Stomach (tissue), 9 donors: Measurements from ENCODE around the gene FBH1. TPM values are rescaled to one million over a fixed set of nuclear protein-coding genes. Genes with fewer than 3 reads are reported as not detected.

Experiments
- DNase-seq, 2 donors: peaks; one replicate each; pipeline versions ENCODE4 v3.0.0 to v3.0.0-alpha.2; 2013 to 2019
- H3K27ac ChIP-seq, 5 donors: fragments of 200-600 bp in 4 of 5; sonication (generic) in 4 of 5; one replicate each; pipeline ENCODE4 v1.5.1; 2013 to 2019; ENCODE audit warnings: mild to moderate bottlenecking in 1 of 5, moderate library complexity in 1 of 5
- H3K27me3 ChIP-seq, 3 donors: fragments of 200-600 bp; sonication (generic); one replicate each; pipeline ENCODE4 v1.5.1; 2017 to 2019; ENCODE audit warnings: mixed run types in 1 of 3
- H3K36me3 ChIP-seq, 4 donors: fragments of 200-600 bp; sonication (generic); 1 replicate in 3 of 4; 2 replicates in 1 of 4; pipeline ENCODE4 v1.5.1; 2016 to 2019
- H3K4me1 ChIP-seq, 4 donors: fragments of 200-600 bp; sonication (generic); one replicate each; pipeline ENCODE4 v1.5.1; 2016 to 2019
- H3K4me3 ChIP-seq, 4 donors: fragments of 200-600 bp; sonication (generic) in 3 of 4; one replicate each; pipeline ENCODE4 v1.5.1; 2016 to 2019; ENCODE audit warnings: mild to moderate bottlenecking in 1 of 4
- H3K9me3 ChIP-seq, 4 donors: fragments of 200-600 bp; sonication (generic); one replicate each; pipeline ENCODE4 v1.5.1; 2016 to 2019
- EP300 ChIP-seq: sonication (generic); formaldehyde crosslinking; IDR thresholded peaks from one replicate; pipeline ENCODE4 v1.6.1; 2017; ENCODE audit warnings: antibody characterized with exemption
- POLR2A ChIP-seq, 4 donors: fragments of 450-650 bp; IDR thresholded peaks; one replicate each; pipeline ENCODE4 v1.6.1; 2016; ENCODE audit warnings: antibody characterized with exemption in 4 of 4, control low read depth in 2 of 4, mild to moderate bottlenecking in 1 of 4, moderate library complexity in 1 of 4
- POLR2AphosphoS5 ChIP-seq, 3 donors: sonication (generic); formaldehyde crosslinking; IDR thresholded peaks; one replicate each; pipeline ENCODE4 v1.6.1; 2016; ENCODE audit warnings: antibody characterized with exemption in 3 of 3
- WGBS, 5 donors: extraction: QIAGEN DNeasy Blood & Tissue Kit in 3 of 5; methylation state at CpG; one replicate each; pipeline versions ENCODE4 v1.1.5 to v1.1.7; 2013 to 2018; 5-methylcytosine and 5-hydroxymethylcytosine counted together
- intact Hi-C: fragments of 100-400 bp; cut with DNase I; formaldehyde crosslinking; loops from one replicate; pipeline ENCODE4 v1.15.1; 2023; ENCODE audit warnings: low total_unique reads
- polyA plus RNA-seq, 3 donors: library from polyadenylated mRNA; stranded (reverse); fragments of 200-250 nt; gene quantifications; one replicate each; pipeline ENCODE4 v1.2.3, GENCODE V29; 2013
- total RNA-seq, 5 donors: library from RNA; depleted of rRNA; stranded (reverse); fragments of >200 nt; gene quantifications; one replicate each; pipeline versions ENCODE4 v1.1.0 to v1.2.3, GENCODE V29; 2014 to 2016
- TF ChIP-seq, protein P1 (sequence below), 7 experiments: fragments of 450-650 bp in 4 of 7; fragments of 200-600 bp in 3 of 7; sonication (generic) in 3 of 7; IDR thresholded peaks; one replicate each; pipeline ENCODE4 v1.5.1; 2016 to 2019; ENCODE audit warnings: antibody characterized with exemption in 7 of 7, control low read depth in 2 of 7, mild to moderate bottlenecking in 1 of 7
- donor health status: healthy with polysubstance abuse.
- donor health status: Bipolar disorder and iron deficiency.
- donor health status: healthy.

Gene FBH1
- total and polyA plus RNA-seq, 8 donors: 38.4 to 192 (median 53.3) TPM

GRCh38 chr10:5915451-5915850 lies 25.4 kb downstream of the FBH1 start:
- Histone ChIP-seq H3K9me3 (no peaks in the 10 kb centered on the region), H3K27me3 (no peaks in the 10 kb centered on the region), H3K4me3 (no peak overlapping the region), H3K27ac (no peak overlapping the region), H3K4me1 (peaks cover 0 to 12% (median 0%) of the 10 kb centered on the region in 4 donors), H3K36me3 (peaks cover 91 to 100% (median 100%) of the 10 kb centered on the region in 4 donors)
- WGBS, 5 donors: 88 to 92% (median 89%) methylated on average over 14 of the region's 14 CpGs
- TF ChIP-seq EP300: no peak
- no peak for TF ChIP-seq POLR2A (IDR thresholded peaks at IDR 0.05)
- TF ChIP-seq, protein P1, sequence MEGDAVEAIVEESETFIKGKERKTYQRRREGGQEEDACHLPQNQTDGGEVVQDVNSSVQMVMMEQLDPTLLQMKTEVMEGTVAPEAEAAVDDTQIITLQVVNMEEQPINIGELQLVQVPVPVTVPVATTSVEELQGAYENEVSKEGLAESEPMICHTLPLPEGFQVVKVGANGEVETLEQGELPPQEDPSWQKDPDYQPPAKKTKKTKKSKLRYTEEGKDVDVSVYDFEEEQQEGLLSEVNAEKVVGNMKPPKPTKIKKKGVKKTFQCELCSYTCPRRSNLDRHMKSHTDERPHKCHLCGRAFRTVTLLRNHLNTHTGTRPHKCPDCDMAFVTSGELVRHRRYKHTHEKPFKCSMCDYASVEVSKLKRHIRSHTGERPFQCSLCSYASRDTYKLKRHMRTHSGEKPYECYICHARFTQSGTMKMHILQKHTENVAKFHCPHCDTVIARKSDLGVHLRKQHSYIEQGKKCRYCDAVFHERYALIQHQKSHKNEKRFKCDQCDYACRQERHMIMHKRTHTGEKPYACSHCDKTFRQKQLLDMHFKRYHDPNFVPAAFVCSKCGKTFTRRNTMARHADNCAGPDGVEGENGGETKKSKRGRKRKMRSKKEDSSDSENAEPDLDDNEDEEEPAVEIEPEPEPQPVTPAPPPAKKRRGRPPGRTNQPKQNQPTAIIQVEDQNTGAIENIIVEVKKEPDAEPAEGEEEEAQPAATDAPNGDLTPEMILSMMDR (IDR thresholded peaks at IDR 0.05): no peak
- TF ChIP-seq POLR2AphosphoS5 (IDR thresholded peaks at IDR 0.05): no peak
- no peak for DNase-seq
- intact Hi-C loops: no loop called here

- WGBS, 5 donors: 96 to 98% (median 98%) methylated on average over 12 to 13 of the region's 13 CpGs
- Histone ChIP-seq H3K4me3 (no peak overlapping the region), H3K27me3 (no peaks in the 10 kb centered on the region), H3K4me1 (no peaks in the 10 kb centered on the region), H3K9me3 (no peaks in the 10 kb centered on the region), H3K36me3 (peaks cover 91 to 100% (median 100%) of the 10 kb centered on the region in 4 donors), H3K27ac (no peak overlapping the region)
- DNase-seq: no peak
- no peak for TF ChIP-seq POLR2A (IDR thresholded peaks at IDR 0.05)
- TF ChIP-seq EP300: no peak
- TF ChIP-seq POLR2AphosphoS5 (IDR thresholded peaks at IDR 0.05): no peak
- TF ChIP-seq, protein P1 (IDR thresholded peaks at IDR 0.05): no peak
- intact Hi-C loops: no loop called here
Measured at GRCh38 chr10:5917305-5917704, 27.3 kb downstream of the FBH1 start.

- H3K27ac ChIP-seq: no peak overlapping the region
- peaks cover 96 to 100% (median 100%) of the 10 kb centered on the region in 4 donors for H3K36me3 ChIP-seq
- WGBS, 5 donors: 94 to 97% (median 95%) methylated on average over 4 of the region's 4 CpGs
- no peaks in the 10 kb centered on the region for H3K27me3 ChIP-seq
- intact Hi-C loops: no loop called here
- TF ChIP-seq, protein P1 (IDR thresholded peaks at IDR 0.05): no peak
- TF ChIP-seq EP300 (no peak), POLR2A (IDR thresholded peaks at IDR 0.05) (no peak), POLR2AphosphoS5 (IDR thresholded peaks at IDR 0.05) (no peak)
- DNase-seq: no peak
- H3K4me3 ChIP-seq: no peak overlapping the region
- H3K9me3 ChIP-seq: no peaks in the 10 kb centered on the region
- H3K4me1 ChIP-seq: no peaks in the 10 kb centered on the region
Measured at GRCh38 chr10:5918763-5919162, 28.7 kb downstream of the FBH1 start.

GRCh38 chr10:5919568-5919967 lies 29.5 kb downstream of the FBH1 start:
- intact Hi-C loops: no loop called here
- Histone ChIP-seq H3K36me3 (peaks cover 96 to 100% (median 100%) of the 10 kb centered on the region in 4 donors), H3K27ac (no peak overlapping the region)

More at GRCh38 chr10:5919568-5919967, 29.5 kb downstream of the FBH1 start:
- DNase-seq: no peak
- Histone ChIP-seq H3K27me3 (no peaks in the 10 kb centered on the region), H3K4me3 (no peak overlapping the region), H3K4me1 (no peaks in the 10 kb centered on the region), H3K9me3 (no peaks in the 10 kb centered on the region)
- TF ChIP-seq POLR2A (IDR thresholded peaks at IDR 0.05) (no peak), POLR2AphosphoS5 (IDR thresholded peaks at IDR 0.05) (no peak), EP300 (no peak)
- TF ChIP-seq, protein P1 (IDR thresholded peaks at IDR 0.05): no peak
- WGBS, 5 donors: 93 to 98% (median 96%) methylated on average over 7 of the region's 7 CpGs
